ENCODE results near the gene RGMA. TPM values are rescaled to one million over a fixed set of nuclear protein-coding genes. Genes with fewer than 3 reads are reported as not detected.

RGMA gene
- total and polyA plus RNA-seq, 2 donors (not counting 1 experiment from before 2014, with no cell fraction given) = not detected

- no peak overlapping the region for H3K9ac ChIP-seq (ENCODE audit: low read length)
- H3K4me1 ChIP-seq (ENCODE audit: control insufficient read depth in 2 of 2, insufficient read depth in 2 of 2, low read length in 2 of 2) = peaks cover 17 to 18% of the 10 kb centered on the region in 2 donors
- Mint-ChIP-seq H3K4me3 (peak overlapping the region; percentile 3), H3K9me3 (ENCODE audit: insufficient read depth) (no peaks in the 10 kb centered on the region), H3K27ac (no peak overlapping the region), H3K27me3 (peaks cover 75% of the 10 kb centered on the region), H3K4me1 (peaks cover 20% of the 10 kb centered on the region)
- intact Hi-C loops (cut with micrococcal nuclease) = no loop called here
- no peak for DNase-seq
- H2AFZ ChIP-seq (ENCODE audit: insufficient read depth, low read depth, low read length, poor library complexity, severe bottlenecking) = no peak overlapping the region
- no peak for ATAC-seq (ENCODE audit: low read depth)
- peaks cover 0 to 36% (median 28%) of the 10 kb centered on the region in 4 experiments for H3K27me3 ChIP-seq (replicated peaks in 1 of 4; ENCODE audit: control extremely low read depth in 1 of 4, control insufficient read depth in 3 of 4, insufficient read depth in 4 of 4, low read length in 3 of 4)
- H3K79me2 ChIP-seq (ENCODE audit: control insufficient read depth, insufficient read depth, low read length) = no peaks in the 10 kb centered on the region
- TF ChIP-seq CTCF (IDR thresholded peaks at IDR 0.05) (no peak), EZH2 (IDR thresholded peaks at IDR 0.05; ENCODE audit: borderline replicate concordance, insufficient read depth, low read depth, low read length, poor library complexity, severe bottlenecking) (no peak)
- no peaks in the 10 kb centered on the region for H4K20me1 ChIP-seq (ENCODE audit: control insufficient read depth, insufficient read depth, low read length, poor library complexity, severe bottlenecking)
- peaks cover 0 to 6% (median 0%) of the 10 kb centered on the region in 3 donors for H3K9me3 ChIP-seq (ENCODE audit: control extremely low read depth in 1 of 3, control insufficient read depth in 2 of 3, insufficient read depth in 1 of 3, low read length in 2 of 3)
- WGBS (ENCODE audit: insufficient coverage) = no CpG with 5 or more reads among the region's 2 CpGs
- no peak overlapping the region for H3K4me3 ChIP-seq (ENCODE audit: control extremely low read depth in 1 of 5, extremely low read depth in 1 of 5, insufficient read depth in 1 of 5, low read depth in 2 of 5, low read length in 4 of 5)
- no peaks in the 10 kb centered on the region for H3K36me3 ChIP-seq (replicated peaks in 1 of 2; ENCODE audit: control extremely low read depth in 1 of 2, control insufficient read depth in 1 of 2, extremely low read depth in 1 of 2, insufficient read depth in 2 of 2, low read length in 1 of 2)
- H3K27ac ChIP-seq (ENCODE audit: low read length in 2 of 2) = no peak overlapping the region
- no peak overlapping the region for H3K4me2 ChIP-seq (replicated peaks; ENCODE audit: low read depth, low read length, poor library complexity, severe bottlenecking)
- CTCF ChIA-PET = no interaction called here
- POLR2A ChIA-PET = no interaction called here
These were observed 2.2 kb downstream of the RGMA start for GRCh38 chr15:93086791-93087190.

GRCh38 chr15:93085692-93086091 is 3.3 kb downstream of the RGMA start:
- TF ChIP-seq EZH2 (IDR thresholded peaks at IDR 0.05; ENCODE audit: borderline replicate concordance, insufficient read depth, low read depth, low read length, poor library complexity, severe bottlenecking) (no peak), CTCF (IDR thresholded peaks at IDR 0.05) (no peak)
- peaks cover 20% of the 10 kb centered on the region for H3K4me1 Mint-ChIP-seq
- no peak for DNase-seq
- no peak overlapping the region for H3K27ac Mint-ChIP-seq
- WGBS (ENCODE audit: insufficient coverage) = 100% methylated on average over 1 of the region's 1 CpG
- no peak overlapping the region for H3K9ac ChIP-seq (ENCODE audit: low read length)
- no peak overlapping the region for H3K4me3 Mint-ChIP-seq
- peaks cover 0 to 36% (median 31%) of the 10 kb centered on the region in 4 experiments for H3K27me3 ChIP-seq (replicated peaks in 1 of 4; ENCODE audit: control extremely low read depth in 1 of 4, control insufficient read depth in 3 of 4, insufficient read depth in 4 of 4, low read length in 3 of 4)
- intact Hi-C loops (cut with micrococcal nuclease) = no loop called here
- H2AFZ ChIP-seq (ENCODE audit: insufficient read depth, low read depth, low read length, poor library complexity, severe bottlenecking) = no peak overlapping the region
- POLR2A ChIA-PET = no interaction called here
- no peaks in the 10 kb centered on the region for H3K36me3 ChIP-seq (replicated peaks in 1 of 2; ENCODE audit: control extremely low read depth in 1 of 2, control insufficient read depth in 1 of 2, extremely low read depth in 1 of 2, insufficient read depth in 2 of 2, low read length in 1 of 2)
- H3K4me2 ChIP-seq (replicated peaks; ENCODE audit: low read depth, low read length, poor library complexity, severe bottlenecking) = no peak overlapping the region
- no peak overlapping the region for H3K27ac ChIP-seq (ENCODE audit: low read length in 2 of 2)
- no peak overlapping the region for H3K4me3 ChIP-seq (ENCODE audit: control extremely low read depth in 1 of 5, extremely low read depth in 1 of 5, insufficient read depth in 1 of 5, low read depth in 2 of 5, low read length in 4 of 5)
- H4K20me1 ChIP-seq (ENCODE audit: control insufficient read depth, insufficient read depth, low read length, poor library complexity, severe bottlenecking) = no peaks in the 10 kb centered on the region
- H3K4me1 ChIP-seq (ENCODE audit: control insufficient read depth in 2 of 2, insufficient read depth in 2 of 2, low read length in 2 of 2) = peaks cover 17 to 18% of the 10 kb centered on the region in 2 donors
- CTCF ChIA-PET = no interaction called here
- H3K9me3 Mint-ChIP-seq (ENCODE audit: insufficient read depth) = no peaks in the 10 kb centered on the region
- peaks cover 72% of the 10 kb centered on the region for H3K27me3 Mint-ChIP-seq
- no peaks in the 10 kb centered on the region for H3K79me2 ChIP-seq (ENCODE audit: control insufficient read depth, insufficient read depth, low read length)
- ATAC-seq (ENCODE audit: low read depth) = no peak
- peaks cover 0 to 6% (median 0%) of the 10 kb centered on the region in 3 donors for H3K9me3 ChIP-seq (ENCODE audit: control extremely low read depth in 1 of 3, control insufficient read depth in 2 of 3, insufficient read depth in 1 of 3, low read length in 2 of 3)
